Measurements from ENCODE around the gene GPR15LG.

Gene GPR15LG

GRCh38 chr10:84227810-84228209 is 54.2 kb downstream of the GPR15LG start:
- H3K9me3 ChIP-seq (ENCODE audit: control insufficient read depth in 1 of 2, low read length in 2 of 2): no peaks in the 10 kb centered on the region
- no peaks in the 10 kb centered on the region for H3K36me3 ChIP-seq (ENCODE audit: control insufficient read depth in 1 of 2, insufficient read depth in 2 of 2, low read length in 2 of 2)
- H3K4me1 ChIP-seq (ENCODE audit: control insufficient read depth in 1 of 2, insufficient read depth in 2 of 2, low read length in 2 of 2): no peaks in the 10 kb centered on the region
- H3K27me3 ChIP-seq (ENCODE audit: control insufficient read depth in 1 of 2, insufficient read depth in 2 of 2, low read length in 2 of 2): no peaks in the 10 kb centered on the region
- H3K9ac ChIP-seq (ENCODE audit: low read depth in 1 of 2, low read length in 2 of 2): no peak overlapping the region
- H3K4me3 ChIP-seq (ENCODE audit: low read depth in 1 of 2, low read length in 2 of 2): no peak overlapping the region
- no peak overlapping the region for H3K27ac ChIP-seq (ENCODE audit: low read depth, low read length)

- Histone ChIP-seq H3K9ac (ENCODE audit: low read depth in 1 of 2, low read length in 2 of 2) (no peak overlapping the region), H3K27ac (ENCODE audit: low read depth, low read length) (no peak overlapping the region), H3K9me3 (ENCODE audit: control insufficient read depth in 1 of 2, low read length in 2 of 2) (no peaks in the 10 kb centered on the region), H3K36me3 (ENCODE audit: control insufficient read depth in 1 of 2, insufficient read depth in 2 of 2, low read length in 2 of 2) (no peaks in the 10 kb centered on the region), H3K27me3 (ENCODE audit: control insufficient read depth in 1 of 2, insufficient read depth in 2 of 2, low read length in 2 of 2) (no peaks in the 10 kb centered on the region), H3K4me1 (ENCODE audit: control insufficient read depth in 1 of 2, insufficient read depth in 2 of 2, low read length in 2 of 2) (no peaks in the 10 kb centered on the region), H3K4me3 (ENCODE audit: low read depth in 1 of 2, low read length in 2 of 2) (no peak overlapping the region)
Measured at GRCh38 chr10:84230359-84230758, 56.8 kb downstream of the GPR15LG start.

- Histone ChIP-seq H3K36me3 (ENCODE audit: control insufficient read depth in 1 of 2, insufficient read depth in 2 of 2, low read length in 2 of 2) (no peaks in the 10 kb centered on the region), H3K9me3 (ENCODE audit: control insufficient read depth in 1 of 2, low read length in 2 of 2) (no peaks in the 10 kb centered on the region), H3K27me3 (ENCODE audit: control insufficient read depth in 1 of 2, insufficient read depth in 2 of 2, low read length in 2 of 2) (no peaks in the 10 kb centered on the region), H3K9ac (ENCODE audit: low read depth in 1 of 2, low read length in 2 of 2) (no peak overlapping the region), H3K4me3 (ENCODE audit: low read depth in 1 of 2, low read length in 2 of 2) (no peak overlapping the region), H3K27ac (ENCODE audit: low read depth, low read length) (no peak overlapping the region), H3K4me1 (ENCODE audit: control insufficient read depth in 1 of 2, insufficient read depth in 2 of 2, low read length in 2 of 2) (no peaks in the 10 kb centered on the region)
Measured at GRCh38 chr10:84232376-84232775, 58.8 kb downstream of the GPR15LG start.

- Histone ChIP-seq H3K36me3 (ENCODE audit: control insufficient read depth in 1 of 2, insufficient read depth in 2 of 2, low read length in 2 of 2) (no peaks in the 10 kb centered on the region), H3K4me3 (ENCODE audit: low read depth in 1 of 2, low read length in 2 of 2) (no peak overlapping the region), H3K27ac (ENCODE audit: low read depth, low read length) (no peak overlapping the region), H3K9me3 (ENCODE audit: control insufficient read depth in 1 of 2, low read length in 2 of 2) (no peaks in the 10 kb centered on the region), H3K4me1 (ENCODE audit: control insufficient read depth in 1 of 2, insufficient read depth in 2 of 2, low read length in 2 of 2) (no peaks in the 10 kb centered on the region), H3K9ac (ENCODE audit: low read depth in 1 of 2, low read length in 2 of 2) (no peak overlapping the region), H3K27me3 (ENCODE audit: control insufficient read depth in 1 of 2, insufficient read depth in 2 of 2, low read length in 2 of 2) (no peaks in the 10 kb centered on the region)
Measured at GRCh38 chr10:84233940-84234339, 60.3 kb downstream of the GPR15LG start.

DNA sequence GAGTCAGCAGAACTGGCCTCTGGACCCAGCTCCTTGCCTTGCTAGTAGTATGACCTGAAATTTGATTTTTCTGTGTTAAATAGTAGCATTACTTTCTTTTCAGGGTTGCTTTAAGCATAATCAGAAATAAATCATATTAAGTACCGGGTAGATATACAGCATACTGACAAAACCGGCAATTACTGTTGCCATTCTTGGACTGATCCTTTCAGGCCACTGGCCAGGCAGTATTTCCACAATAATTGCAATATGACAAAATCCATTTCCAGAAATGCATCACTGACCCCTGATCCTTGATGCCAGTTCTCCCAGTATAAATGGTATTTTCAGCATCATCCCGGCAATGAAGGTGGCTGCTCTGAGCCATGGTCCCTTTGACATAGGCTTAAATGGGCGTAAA is 60.9 kb downstream of the GPR15LG start:
- Histone ChIP-seq H3K27ac (ENCODE audit: low read depth, low read length) (no peak overlapping the region), H3K4me3 (ENCODE audit: low read depth in 1 of 2, low read length in 2 of 2) (no peak overlapping the region)

More for the DNA sequence above, 60.9 kb downstream of the GPR15LG start:
- H3K9me3 ChIP-seq (ENCODE audit: control insufficient read depth in 1 of 2, low read length in 2 of 2): no peaks in the 10 kb centered on the region
- H3K27me3 ChIP-seq (ENCODE audit: control insufficient read depth in 1 of 2, insufficient read depth in 2 of 2, low read length in 2 of 2): no peaks in the 10 kb centered on the region
- no peaks in the 10 kb centered on the region for H3K4me1 ChIP-seq (ENCODE audit: control insufficient read depth in 1 of 2, insufficient read depth in 2 of 2, low read length in 2 of 2)
- H3K36me3 ChIP-seq (ENCODE audit: control insufficient read depth in 1 of 2, insufficient read depth in 2 of 2, low read length in 2 of 2): no peaks in the 10 kb centered on the region
- no peak overlapping the region for H3K9ac ChIP-seq (ENCODE audit: low read depth in 1 of 2, low read length in 2 of 2)
